HG02885 (cell line): ENCODE data around the gene GUCY2C.
"Not testable (repeated sequence)": the region's sequence is repeated elsewhere in the genome, so short reads cannot be mapped to it uniquely, and the experiment has no call there.

Experiments used
- ATAC-seq: cut with Tn5 transposase; IDR thresholded peaks from one replicate; pipeline ENCODE4 v1.9.1; 2021; ENCODE audit warnings: mild to moderate bottlenecking; ENCODE audit not compliant: unreplicated experiment, poor library complexity

Gene GUCY2C

DNA sequence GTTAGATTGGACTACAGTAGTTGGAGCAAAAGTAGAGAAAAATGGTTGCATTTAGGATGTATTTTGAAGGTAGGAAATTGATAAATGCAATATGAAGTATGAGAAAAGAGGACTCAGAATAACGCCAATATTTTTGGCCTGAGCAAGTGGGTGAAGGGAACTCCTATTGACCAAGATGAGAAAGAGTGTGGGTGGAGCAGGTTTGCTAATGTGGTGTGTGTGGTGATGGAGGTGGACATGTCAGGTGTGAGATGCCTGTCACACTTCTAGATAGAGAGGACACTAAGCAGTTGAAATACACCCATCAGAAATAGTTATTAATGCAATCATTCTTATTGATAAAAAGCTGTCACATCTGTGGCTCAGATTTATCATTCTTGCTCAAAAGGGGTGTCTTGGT is 7.3 kb downstream of the GUCY2C start:
- peak; percentile 52 for ATAC-seq

GRCh38 chr12:14682231-14682630 is 14.2 kb downstream of the GUCY2C start:
- not testable (repeated sequence) for ATAC-seq

DNA sequence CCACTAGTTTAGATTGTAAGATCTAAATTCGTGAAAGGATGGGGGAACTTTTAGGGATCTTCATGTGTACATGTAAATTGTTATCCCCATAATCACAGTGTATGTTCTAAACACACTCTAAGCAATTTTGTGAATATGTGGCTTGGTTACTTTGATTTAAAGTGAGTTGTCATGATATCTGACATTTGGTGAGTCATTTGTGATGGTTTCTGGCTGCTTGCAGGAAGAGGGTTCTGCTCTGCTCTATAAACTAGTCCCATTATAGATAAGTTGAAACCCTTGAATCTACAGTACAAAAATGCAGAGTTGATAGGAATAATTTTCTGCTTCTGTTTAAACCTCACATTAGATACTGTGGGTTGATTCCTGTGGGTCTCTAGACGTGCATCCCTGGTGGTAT is 14.8 kb downstream of the GUCY2C start:
- no peak for ATAC-seq

DNA sequence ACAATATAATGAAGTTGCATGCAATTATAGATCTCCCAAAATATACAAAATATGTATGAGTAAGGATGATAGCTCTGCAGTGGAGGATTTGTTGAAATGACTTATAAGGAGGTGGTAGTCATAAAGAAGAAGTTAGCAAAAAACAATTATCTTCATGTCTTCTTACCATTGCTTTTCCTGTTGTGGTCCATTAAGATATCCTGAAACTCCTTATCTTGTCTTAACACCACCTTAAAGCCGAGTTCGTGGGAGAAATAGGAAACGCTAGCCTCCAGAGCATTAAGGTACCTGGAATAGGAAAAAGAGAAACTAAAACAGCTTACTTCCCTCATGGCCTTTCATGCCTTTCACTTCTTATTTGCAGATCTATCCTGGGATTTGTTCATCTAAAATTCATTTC is 15.2 kb downstream of the GUCY2C start:
- ATAC-seq = no peak

DNA sequence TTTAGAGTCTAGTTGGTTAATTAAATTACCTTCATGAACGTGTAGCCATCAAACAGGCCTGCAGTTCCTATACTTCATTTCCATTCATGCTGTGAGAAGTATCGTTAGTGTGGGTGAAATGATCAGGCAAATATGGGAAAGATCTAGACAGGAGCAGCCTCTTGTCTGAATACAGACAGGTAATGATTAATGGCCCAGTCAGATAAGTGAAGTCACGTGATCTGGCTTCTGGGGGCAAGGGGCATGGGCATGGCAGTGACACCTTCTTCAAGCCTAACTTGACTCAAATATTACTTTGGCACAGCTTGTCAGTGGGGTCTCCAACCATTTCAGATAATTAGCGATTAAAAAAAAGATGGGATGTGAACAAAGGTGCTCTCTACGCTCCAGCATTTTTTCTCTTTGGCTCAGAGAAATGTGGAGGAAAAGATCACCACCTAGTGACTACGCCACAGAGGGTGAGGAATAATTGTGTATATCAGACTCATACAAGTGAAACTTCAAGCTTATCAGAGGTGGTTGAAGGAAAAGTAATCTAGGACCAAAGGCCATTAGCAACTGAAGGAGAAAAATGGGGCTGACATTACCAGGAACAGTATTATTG is 17.8 kb downstream of the GUCY2C start:
- ATAC-seq = no peak

DNA sequence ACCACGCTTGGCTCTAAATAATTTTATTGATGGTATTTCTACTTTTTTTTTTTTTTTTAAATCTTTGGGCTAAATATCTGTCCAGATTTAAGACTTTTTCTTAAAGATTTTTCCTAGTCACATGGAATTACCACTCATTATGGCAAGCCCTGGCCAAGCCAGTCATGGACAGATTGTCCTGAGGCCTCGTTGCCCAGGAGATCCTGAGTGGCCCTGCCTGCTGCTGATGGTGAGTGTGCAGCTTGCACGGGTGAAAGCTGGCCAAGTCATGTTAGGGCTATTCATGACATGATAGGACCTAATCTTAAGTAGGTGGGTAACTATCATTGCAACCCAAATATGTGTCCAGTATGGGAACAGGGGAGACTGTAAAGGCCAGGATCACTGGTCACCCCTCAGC is 27.8 kb downstream of the GUCY2C start:
- no peak for ATAC-seq

DNA sequence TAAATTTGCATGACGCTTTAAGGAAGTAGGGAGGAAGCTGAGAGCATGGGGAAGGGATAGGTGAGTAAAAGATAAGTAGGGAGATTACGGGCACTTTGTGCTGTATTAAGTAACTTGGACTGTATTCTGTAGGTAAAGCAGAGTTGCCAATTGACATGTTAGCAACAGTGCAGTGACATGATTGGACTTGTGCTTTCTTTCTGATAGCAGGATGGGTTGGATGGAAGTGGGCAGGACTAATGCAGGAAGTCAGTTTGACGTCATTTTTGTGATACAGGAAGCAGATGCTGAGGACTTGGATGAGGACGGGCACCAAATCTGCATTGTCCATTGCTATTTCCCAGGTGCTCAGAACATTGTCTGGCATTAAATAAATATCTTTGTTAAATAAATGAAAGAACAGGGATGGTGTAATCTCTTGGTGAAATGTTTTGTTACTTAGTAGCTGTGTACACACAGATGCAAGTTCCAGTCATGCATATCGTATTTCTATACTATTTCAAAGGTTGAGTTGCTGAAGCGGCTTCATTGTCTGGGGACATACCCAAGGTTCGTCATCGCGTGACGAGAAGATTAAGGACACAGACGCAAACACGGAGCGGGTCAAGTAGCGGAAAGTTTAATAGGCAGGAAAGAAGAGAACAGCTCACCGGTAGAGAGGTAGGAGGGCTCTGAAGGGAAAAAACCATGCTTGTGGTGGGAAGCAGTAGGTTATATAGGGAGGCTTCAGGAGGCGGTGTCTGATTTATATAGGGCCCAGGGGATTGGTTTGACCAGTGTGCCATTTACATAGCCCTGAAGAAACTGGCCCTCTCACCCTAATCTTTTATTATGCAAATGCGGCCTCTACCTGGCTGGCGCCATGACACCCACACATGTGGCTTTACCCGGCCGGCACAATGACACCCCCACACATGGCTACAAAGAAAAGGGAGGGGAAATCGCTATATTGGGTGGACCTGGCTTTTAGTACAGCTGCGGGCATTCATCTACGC is 30.7 kb downstream of the GUCY2C start:
- ATAC-seq = no peak

- ATAC-seq = peak; percentile 63
These were observed 31.9 kb downstream of the GUCY2C start for GRCh38 chr12:14664434-14665023.

- no peak for ATAC-seq
These were observed 33.4 kb downstream of the GUCY2C start for GRCh38 chr12:14663002-14663401.

- no peak for ATAC-seq
These were observed 39.6 kb downstream of the GUCY2C start for GRCh38 chr12:14656846-14657245.

- ATAC-seq = no peak
These were observed 41.1 kb downstream of the GUCY2C start for GRCh38 chr12:14655284-14655683.

DNA sequence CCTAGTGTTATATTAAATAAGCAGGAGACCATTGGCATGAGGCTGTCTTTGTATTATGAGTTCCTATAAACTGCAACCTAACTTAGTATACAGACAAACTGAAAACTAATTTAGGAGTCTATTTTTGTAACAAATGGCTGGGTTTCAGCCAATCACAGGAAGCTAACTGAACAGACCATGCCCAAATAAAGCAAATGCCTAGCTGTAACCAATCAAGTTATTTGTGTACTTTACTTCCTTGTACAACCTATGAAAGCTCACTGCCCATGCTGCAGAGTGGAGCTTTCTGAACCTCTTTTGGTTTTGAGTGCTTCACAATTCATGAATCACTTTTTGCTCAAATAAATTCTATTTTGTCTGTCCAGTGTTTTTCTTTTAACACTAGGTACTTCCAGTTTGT is 41.6 kb downstream of the GUCY2C start:
- no peak for ATAC-seq

DNA sequence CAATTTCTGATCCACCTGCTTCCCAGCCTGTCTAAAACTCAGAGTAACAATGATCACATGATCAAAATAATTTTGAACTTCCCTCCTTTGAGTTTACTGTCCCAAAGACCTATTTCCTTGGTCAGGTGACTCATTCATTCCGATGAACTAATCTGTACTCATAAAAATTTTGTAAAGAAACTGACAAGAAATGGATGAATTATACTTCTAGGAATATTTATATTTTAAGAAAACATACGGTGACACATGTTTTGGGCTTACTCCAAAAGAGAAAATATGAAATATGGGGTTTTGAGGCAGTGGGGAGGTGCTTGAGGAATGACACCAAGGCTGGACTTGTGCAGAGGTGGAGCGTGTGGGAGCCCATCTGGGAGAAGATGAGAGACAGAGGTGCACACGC is 42.0 kb downstream of the GUCY2C start:
- ATAC-seq = no peak

DNA sequence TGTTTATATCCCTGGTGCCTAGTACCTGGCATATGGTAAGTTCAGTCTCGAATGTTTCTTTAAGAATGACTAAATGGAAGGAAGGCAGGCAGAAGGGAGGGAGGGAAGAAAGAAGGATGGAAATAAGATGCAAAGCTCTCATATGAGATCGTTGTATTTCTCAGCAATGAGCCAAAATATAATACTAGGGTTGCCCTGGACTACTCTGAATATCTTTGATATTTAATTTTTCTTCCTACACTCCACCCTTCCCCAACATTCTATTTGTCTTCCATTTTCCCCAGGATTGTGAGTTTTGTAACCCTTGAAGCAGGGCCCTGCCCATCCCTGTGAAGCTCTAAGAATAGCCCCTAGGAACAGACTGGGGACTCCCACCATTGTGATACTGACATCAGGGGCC is 43.9 kb downstream of the GUCY2C start:
- ATAC-seq = no peak

GRCh38 chr12:14651371-14651770 is 45.0 kb downstream of the GUCY2C start:
- no peak for ATAC-seq

DNA sequence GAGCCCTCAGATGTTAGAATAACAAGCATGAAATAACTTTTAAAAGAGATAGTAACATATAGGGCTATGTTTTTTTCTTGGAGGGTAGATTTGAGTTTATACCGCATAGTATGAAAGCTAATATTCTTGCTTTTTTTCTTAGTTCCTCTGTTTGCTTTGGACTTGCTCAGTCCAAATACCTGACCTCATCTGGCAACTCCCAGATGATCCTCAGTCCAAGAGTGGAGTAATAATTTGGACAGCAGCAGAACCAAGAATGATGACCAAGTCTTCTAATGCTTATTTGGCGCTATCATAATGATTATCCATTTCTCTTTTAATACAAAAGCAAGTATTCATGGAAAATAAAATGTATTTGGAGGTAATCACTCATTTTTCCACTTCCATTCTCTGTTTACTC is 45.6 kb downstream of the GUCY2C start:
- ATAC-seq = no peak

GRCh38 chr12:14647028-14647750 is 49.2 kb downstream of the GUCY2C start:
- no peak for ATAC-seq

DNA sequence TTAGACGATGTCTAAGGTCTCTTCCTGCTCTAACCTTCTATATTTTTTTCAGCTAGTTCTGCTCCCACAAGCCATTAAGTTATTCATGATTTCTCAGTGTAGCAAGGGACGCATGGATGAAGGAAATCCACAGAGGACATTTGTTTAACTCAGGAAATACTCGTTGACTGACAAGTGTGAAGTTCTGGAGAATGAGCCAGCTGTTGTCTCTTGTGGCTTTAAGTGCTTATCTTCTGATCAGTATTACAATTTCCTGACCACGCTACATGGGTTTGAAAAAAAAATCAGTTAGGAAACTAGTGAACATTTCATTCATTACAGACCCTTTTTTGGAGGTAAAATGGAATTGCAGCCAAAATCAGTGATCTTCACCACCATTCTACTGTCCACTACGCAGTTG is 53.1 kb downstream of the GUCY2C start:
- no peak for ATAC-seq

- no peak for ATAC-seq
These were observed 58.3 kb downstream of the GUCY2C start for GRCh38 chr12:14638066-14638465.

DNA sequence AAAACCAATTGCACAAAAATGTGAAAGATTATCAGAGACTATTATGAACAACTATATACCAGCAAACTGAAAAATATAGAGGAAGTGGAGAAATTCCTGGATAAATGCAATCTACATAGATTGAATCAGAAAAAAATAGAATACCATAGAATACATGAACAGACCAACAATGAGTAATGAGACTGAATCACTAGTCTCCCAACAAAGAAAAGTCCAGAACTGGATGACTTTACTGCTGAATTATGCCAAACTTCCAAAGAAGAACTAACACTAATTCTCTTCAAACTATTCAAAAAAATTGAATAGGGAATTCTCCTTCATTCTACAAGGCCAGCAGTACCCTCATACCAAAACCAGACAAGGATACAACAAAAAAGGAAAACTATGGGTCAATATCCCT is 60.6 kb downstream of the GUCY2C start:
- no peak for ATAC-seq

DNA sequence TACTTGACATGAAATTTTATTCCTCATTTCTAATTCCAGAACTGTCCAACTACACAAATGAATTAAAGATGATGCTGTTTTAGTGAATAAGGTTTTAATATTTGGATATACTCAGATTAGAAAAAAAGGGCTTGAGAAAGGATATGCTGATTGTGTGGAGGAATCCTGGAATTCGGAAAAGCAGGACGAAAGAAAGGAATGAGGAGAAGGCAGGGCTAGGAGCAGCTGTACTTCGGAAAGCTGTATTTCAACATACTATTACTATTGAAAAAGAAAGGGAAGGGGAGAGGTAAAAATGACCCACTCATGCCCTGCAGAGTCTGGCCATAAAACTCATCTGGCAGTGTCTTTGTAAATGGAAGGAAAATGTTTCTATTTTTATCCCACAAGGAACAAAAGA is 65.6 kb downstream of the GUCY2C start:
- no peak for ATAC-seq
